HepG2 (cell line): ENCODE data around the gene PERP. TPM values are rescaled to one million over a fixed set of nuclear protein-coding genes. Genes with fewer than 3 reads are reported as not detected.

Experiments
- FOXM1 ChIP-seq: sonication (generic); formaldehyde crosslinking; IDR thresholded peaks from 2 replicates; pipeline ENCODE4 v1.5.0; 2020; ENCODE audit warnings: missing genetic modification reagents
- GATA4 ChIP-seq: sonication (generic); IDR thresholded peaks from 2 replicates; pipeline ENCODE4 v1.6.1; 2016; ENCODE audit warnings: antibody characterized with exemption, low read depth, borderline replicate concordance
- IRF9 ChIP-seq: sonication (generic); formaldehyde crosslinking; IDR thresholded peaks from 2 replicates; pipeline ENCODE4 v1.8.0; 2022; ENCODE audit warnings: missing genetic modification reagents, mild to moderate bottlenecking, borderline replicate concordance
- ISX ChIP-seq: sonication (generic); formaldehyde crosslinking; conservative IDR thresholded peaks from 2 replicates; pipeline ENCODE4 v1.5.0; 2020; ENCODE audit warnings: missing genetic modification reagents
- PLSCR1 ChIP-seq: sonication (generic); formaldehyde crosslinking; IDR thresholded peaks from 2 replicates; pipeline ENCODE4 v1.5.0; 2020; ENCODE audit warnings: missing genetic modification reagents, mild to moderate bottlenecking, borderline replicate concordance
- REL ChIP-seq: sonication (generic); formaldehyde crosslinking; conservative IDR thresholded peaks from 2 replicates; pipeline ENCODE4 v1.8.0; 2022; ENCODE audit warnings: mild to moderate bottlenecking, missing genetic modification reagents, moderate library complexity
- TFDP2 ChIP-seq: sonication (generic); formaldehyde crosslinking; IDR thresholded peaks from 2 replicates; pipeline ENCODE4 v1.4.0; 2020; ENCODE audit warnings: missing genetic modification reagents
- TRIM22 ChIP-seq: fragments of 450-650 bp; IDR thresholded peaks from 2 replicates; pipeline ENCODE4 v1.6.1; 2017
- ZBTB33 ChIP-seq: sonication (generic); formaldehyde crosslinking; IDR thresholded peaks from 2 replicates; pipeline ENCODE4 v1.4.0; 2020; ENCODE audit warnings: missing genetic modification reagents
- ZFP62 ChIP-seq: sonication (generic); formaldehyde crosslinking; IDR thresholded peaks from 2 replicates; pipeline ENCODE4 v1.4.0; 2020; ENCODE audit warnings: missing genetic modification reagents
- ZNF318 ChIP-seq: sonication (generic); formaldehyde crosslinking; IDR thresholded peaks from 2 replicates; pipeline ENCODE4 v1.4.0; 2020; ENCODE audit warnings: mild to moderate bottlenecking, missing genetic modification reagents
- ZNF597 ChIP-seq: sonication (generic); formaldehyde crosslinking; IDR thresholded peaks from 2 replicates; pipeline ENCODE4 v1.5.0; 2020; ENCODE audit warnings: missing genetic modification reagents
- polyA plus RNA-seq, 8 experiments: library from polyadenylated mRNA; depleted of rRNA in 3 of 8; stranded (reverse) in 7 of 8; unstranded in 1 of 8; fragments of >200 nt; fragmentation: Illumina TruSeq in 4 of 8; extraction: Trizol in 4 of 8; gene quantifications; 2 replicates each; pipeline versions ENCODE4 v1.2.1 to v1.2.3, GENCODE V29; 2011 to 2016; ENCODE audit warnings: low read depth in 4 of 8, missing spikeins in 1 of 8, mixed read lengths in 1 of 8; ENCODE audit not compliant: insufficient read depth in 1 of 8
- total RNA-seq, 5 experiments: library from RNA; depleted of rRNA; stranded (reverse); fragments of >200 nt; fragmentation: Illumina TruSeq; extraction: Trizol; gene quantifications; 2 replicates each; pipeline ENCODE4 v1.2.3, GENCODE V29; 2016; ENCODE audit warnings: low read depth in 1 of 5

PERP gene
- total and polyA plus RNA-seq, 2 of the 13 experiments (the other 11 are each of a cell fraction or from before 2014, with no cell fraction given), result 26.0 to 53.0 TPM

- TF ChIP-seq ISX (CRISPR knock-in tag) (no peak), GATA4 (no peak), ZNF597 (no peak), ZNF318 (CRISPR knock-in tag) (peak; percentile 73; the same call in 1 of the 2 replicates), IRF9 (CRISPR knock-in tag) (peak; percentile 91), ZBTB33 (0 out of 2 replicates have a peak, but pooled peaks have one; percentile 32), TRIM22 (no peak), ZFP62 (CRISPR knock-in tag) (no peak), TFDP2 (CRISPR knock-in tag) (peak; percentile 43; the same call in 1 of the 2 replicates), FOXM1 (CRISPR knock-in tag) (no peak), REL (peak; percentile 71; the same call in 1 of the 2 replicates), PLSCR1 (CRISPR knock-in tag) (no peak)
These were observed at the start of gene PERP (continued) for GRCh38 chr6:138107078-138107751.
